GM12878 (cell line): Measurements from ENCODE around the gene HOOK1. TPM values are rescaled to one million over a fixed set of nuclear protein-coding genes. Genes with fewer than 3 reads are reported as not detected.

Experiments used
- CHD1 ChIP-seq: IDR thresholded peaks from 2 replicates; pipeline ENCODE4 v1.6.1; 2012; ENCODE audit warnings: low read depth, low read length, improper control_type of control experiment
- CHD4 ChIP-seq: fragments of 200-600 bp; sonication (generic); IDR thresholded peaks from 2 replicates; pipeline ENCODE4 v1.6.1; 2016; ENCODE audit warnings: mild to moderate bottlenecking
- FOXK2 ChIP-seq: fragments of 450-650 bp; IDR thresholded peaks from 2 replicates; pipeline ENCODE4 v1.6.1; 2017; ENCODE audit warnings: mild to moderate bottlenecking, moderate library complexity
- RUNX3 ChIP-seq: IDR thresholded peaks from 2 replicates; pipeline ENCODE4 v1.6.1; 2012; ENCODE audit warnings: low read length, inconsistent platforms
- SREBF1 ChIP-seq: IDR thresholded peaks from 2 replicates; pipeline ENCODE4 v1.6.1; 2012; ENCODE audit warnings: mild to moderate bottlenecking, low read length
- STAT3 ChIP-seq: IDR thresholded peaks from 2 replicates; pipeline ENCODE4 v1.6.1; 2011; ENCODE audit warnings: low read depth, low read length, improper control_type of control experiment
- TAF1 ChIP-seq: IDR thresholded peaks from 2 replicates; pipeline ENCODE4 v1.6.1; 2011; ENCODE audit warnings: mild to moderate bottlenecking, low read depth, low read length, borderline replicate concordance
- YBX1 ChIP-seq: fragments of 450-650 bp; IDR thresholded peaks from 2 replicates; pipeline ENCODE4 v1.6.1; 2016; ENCODE audit warnings: antibody characterized with exemption
- ZNF207 ChIP-seq: fragments of 450-650 bp; IDR thresholded peaks from 2 replicates; pipeline ENCODE4 v1.6.1; 2014; ENCODE audit warnings: antibody characterized with exemption, mild to moderate bottlenecking, borderline replicate concordance
- ZNF24 ChIP-seq: fragments of 450-650 bp; IDR thresholded peaks from 2 replicates; pipeline ENCODE4 v1.6.1; 2017; ENCODE audit warnings: antibody characterized with exemption, mild to moderate bottlenecking
- ZNF274 ChIP-seq: IDR thresholded peaks from one replicate; pipeline ENCODE4 v1.8.0; 2011; ENCODE audit not compliant: insufficient read length, insufficient read depth
- ZNF622 ChIP-seq: fragments of 450-650 bp; IDR thresholded peaks from 2 replicates; pipeline ENCODE4 v1.6.1; 2017; ENCODE audit warnings: mild to moderate bottlenecking, inconsistent platforms
- polyA plus RNA-seq, 11 experiments: library from polyadenylated mRNA; depleted of rRNA in 4 of 11; unstranded in 6 of 11; stranded (reverse) in 5 of 11; fragments of >200 nt; fragmentation: Nextera tagmentation in 4 of 11; fragmentation: Illumina TruSeq in 1 of 11; extraction: Ambion mirVana in 4 of 11; extraction: Trizol in 1 of 11; gene quantifications; 1 replicate in 1 of 11; 2 replicates in 10 of 11; pipeline versions ENCODE4 v1.2.1 to v1.2.3, GENCODE V29; 2011 to 2016; ENCODE audit warnings: inconsistent platforms in 2 of 11, missing spikeins in 2 of 11, low read depth in 1 of 11
- total RNA-seq, 4 experiments: library from RNA; depleted of rRNA in 3 of 4; stranded (reverse); fragments of >200 nt in 3 of 4; fragmentation: Illumina TruSeq in 1 of 4; extraction: Trizol in 1 of 4; gene quantifications; 2 replicates each; pipeline versions ENCODE4 v1.2.1 to v1.2.3, GENCODE V29; 2013 to 2021
- TF ChIP-seq, protein P1 (sequence below): IDR thresholded peaks from 2 replicates; pipeline ENCODE4 v1.6.1; 2012; ENCODE audit warnings: low read length, inconsistent platforms
- TF ChIP-seq, protein P2 (sequence below): fragments of 450-650 bp; IDR thresholded peaks from 2 replicates; pipeline ENCODE4 v1.6.1; 2017; ENCODE audit warnings: mild to moderate bottlenecking, moderate library complexity
- TF ChIP-seq, protein P3 (sequence below): fragments of 450-650 bp; IDR thresholded peaks from 2 replicates; pipeline ENCODE4 v1.6.1; 2017; ENCODE audit warnings: borderline replicate concordance
- TF ChIP-seq, protein P4 (sequence below): IDR thresholded peaks from 2 replicates; pipeline ENCODE4 v1.6.1; 2011; ENCODE audit warnings: low read depth, mild to moderate bottlenecking, low read length, moderate library complexity, borderline replicate concordance; ENCODE audit errors: extremely low read depth
- TF ChIP-seq, protein P5 (sequence below): fragments of 450-650 bp; conservative IDR thresholded peaks from 2 replicates; pipeline ENCODE4 v1.6.1; 2017; ENCODE audit warnings: mild to moderate bottlenecking, moderate library complexity
- TF ChIP-seq, protein P6 (sequence below): IDR thresholded peaks from 2 replicates; pipeline ENCODE4 v1.6.1; 2011; ENCODE audit warnings: mild to moderate bottlenecking, low read depth, low read length, moderate library complexity; ENCODE audit not compliant: insufficient replicate concordance

Gene HOOK1
- total and polyA plus RNA-seq, 10 of the 15 experiments (the other 5 are each of a cell fraction or from before 2014, with no cell fraction given) = 1.4 to 15.4 (median 3.7) TPM

DNA sequence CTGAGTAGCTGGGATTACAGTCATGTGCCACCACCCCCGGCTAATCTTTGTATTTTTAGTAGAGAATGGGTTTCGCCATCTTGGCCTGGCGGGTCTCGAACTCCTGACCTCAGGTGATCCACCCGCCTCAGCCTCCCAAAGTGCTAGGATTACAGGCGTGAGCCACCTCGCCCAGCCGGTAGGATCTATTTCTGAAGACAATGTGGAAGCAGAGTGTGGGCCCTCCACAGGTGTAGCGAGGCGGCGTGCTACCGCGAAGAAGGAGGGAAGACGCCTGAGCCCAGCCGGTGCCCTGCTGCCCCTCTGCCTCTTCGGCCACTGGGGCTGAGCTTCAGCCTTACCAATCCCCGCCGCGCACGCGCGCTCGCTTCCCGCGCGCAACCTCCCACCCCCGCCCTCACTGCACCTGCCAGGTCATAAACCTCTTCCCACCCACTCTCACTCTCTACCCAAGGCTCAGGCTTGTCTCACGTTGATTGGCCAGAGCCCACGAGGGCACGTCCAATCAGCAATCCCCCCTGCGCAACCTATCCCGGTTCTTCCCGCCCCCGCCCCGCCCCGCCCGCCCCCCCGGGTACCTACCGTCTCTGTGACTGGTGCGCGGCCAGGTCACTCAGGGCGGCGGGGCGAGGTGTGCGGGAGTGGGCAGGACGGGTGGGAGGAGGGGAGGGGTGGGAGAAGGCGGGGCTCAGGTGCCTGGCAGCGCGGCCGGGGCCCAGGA, 409 bp upstream of the HOOK1 start (continued):
- TF ChIP-seq, protein P1, sequence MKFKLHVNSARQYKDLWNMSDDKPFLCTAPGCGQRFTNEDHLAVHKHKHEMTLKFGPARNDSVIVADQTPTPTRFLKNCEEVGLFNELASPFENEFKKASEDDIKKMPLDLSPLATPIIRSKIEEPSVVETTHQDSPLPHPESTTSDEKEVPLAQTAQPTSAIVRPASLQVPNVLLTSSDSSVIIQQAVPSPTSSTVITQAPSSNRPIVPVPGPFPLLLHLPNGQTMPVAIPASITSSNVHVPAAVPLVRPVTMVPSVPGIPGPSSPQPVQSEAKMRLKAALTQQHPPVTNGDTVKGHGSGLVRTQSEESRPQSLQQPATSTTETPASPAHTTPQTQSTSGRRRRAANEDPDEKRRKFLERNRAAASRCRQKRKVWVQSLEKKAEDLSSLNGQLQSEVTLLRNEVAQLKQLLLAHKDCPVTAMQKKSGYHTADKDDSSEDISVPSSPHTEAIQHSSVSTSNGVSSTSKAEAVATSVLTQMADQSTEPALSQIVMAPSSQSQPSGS = no peak
- TF ChIP-seq RUNX3 = no peak
- TF ChIP-seq TAF1 = no peak
- TF ChIP-seq CHD1 = no peak
- TF ChIP-seq CHD4 = no peak
- no peak for TF ChIP-seq ZNF207
- TF ChIP-seq, protein P2, sequence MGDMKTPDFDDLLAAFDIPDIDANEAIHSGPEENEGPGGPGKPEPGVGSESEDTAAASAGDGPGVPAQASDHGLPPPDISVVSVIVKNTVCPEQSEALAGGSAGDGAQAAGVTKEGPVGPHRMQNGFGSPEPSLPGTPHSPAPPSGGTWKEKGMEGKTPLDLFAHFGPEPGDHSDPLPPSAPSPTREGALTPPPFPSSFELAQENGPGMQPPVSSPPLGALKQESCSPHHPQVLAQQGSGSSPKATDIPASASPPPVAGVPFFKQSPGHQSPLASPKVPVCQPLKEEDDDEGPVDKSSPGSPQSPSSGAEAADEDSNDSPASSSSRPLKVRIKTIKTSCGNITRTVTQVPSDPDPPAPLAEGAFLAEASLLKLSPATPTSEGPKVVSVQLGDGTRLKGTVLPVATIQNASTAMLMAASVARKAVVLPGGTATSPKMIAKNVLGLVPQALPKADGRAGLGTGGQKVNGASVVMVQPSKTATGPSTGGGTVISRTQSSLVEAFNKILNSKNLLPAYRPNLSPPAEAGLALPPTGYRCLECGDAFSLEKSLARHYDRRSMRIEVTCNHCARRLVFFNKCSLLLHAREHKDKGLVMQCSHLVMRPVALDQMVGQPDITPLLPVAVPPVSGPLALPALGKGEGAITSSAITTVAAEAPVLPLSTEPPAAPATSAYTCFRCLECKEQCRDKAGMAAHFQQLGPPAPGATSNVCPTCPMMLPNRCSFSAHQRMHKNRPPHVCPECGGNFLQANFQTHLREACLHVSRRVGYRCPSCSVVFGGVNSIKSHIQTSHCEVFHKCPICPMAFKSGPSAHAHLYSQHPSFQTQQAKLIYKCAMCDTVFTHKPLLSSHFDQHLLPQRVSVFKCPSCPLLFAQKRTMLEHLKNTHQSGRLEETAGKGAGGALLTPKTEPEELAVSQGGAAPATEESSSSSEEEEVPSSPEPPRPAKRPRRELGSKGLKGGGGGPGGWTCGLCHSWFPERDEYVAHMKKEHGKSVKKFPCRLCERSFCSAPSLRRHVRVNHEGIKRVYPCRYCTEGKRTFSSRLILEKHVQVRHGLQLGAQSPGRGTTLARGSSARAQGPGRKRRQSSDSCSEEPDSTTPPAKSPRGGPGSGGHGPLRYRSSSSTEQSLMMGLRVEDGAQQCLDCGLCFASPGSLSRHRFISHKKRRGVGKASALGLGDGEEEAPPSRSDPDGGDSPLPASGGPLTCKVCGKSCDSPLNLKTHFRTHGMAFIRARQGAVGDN = peak; percentile 25; the same call in 1 of the 2 replicates
- TF ChIP-seq ZNF24 = no peak
- TF ChIP-seq, protein P3, sequence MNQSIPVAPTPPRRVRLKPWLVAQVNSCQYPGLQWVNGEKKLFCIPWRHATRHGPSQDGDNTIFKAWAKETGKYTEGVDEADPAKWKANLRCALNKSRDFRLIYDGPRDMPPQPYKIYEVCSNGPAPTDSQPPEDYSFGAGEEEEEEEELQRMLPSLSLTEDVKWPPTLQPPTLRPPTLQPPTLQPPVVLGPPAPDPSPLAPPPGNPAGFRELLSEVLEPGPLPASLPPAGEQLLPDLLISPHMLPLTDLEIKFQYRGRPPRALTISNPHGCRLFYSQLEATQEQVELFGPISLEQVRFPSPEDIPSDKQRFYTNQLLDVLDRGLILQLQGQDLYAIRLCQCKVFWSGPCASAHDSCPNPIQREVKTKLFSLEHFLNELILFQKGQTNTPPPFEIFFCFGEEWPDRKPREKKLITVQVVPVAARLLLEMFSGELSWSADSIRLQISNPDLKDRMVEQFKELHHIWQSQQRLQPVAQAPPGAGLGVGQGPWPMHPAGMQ = no peak
- TF ChIP-seq YBX1 = no peak
- TF ChIP-seq, protein P4, sequence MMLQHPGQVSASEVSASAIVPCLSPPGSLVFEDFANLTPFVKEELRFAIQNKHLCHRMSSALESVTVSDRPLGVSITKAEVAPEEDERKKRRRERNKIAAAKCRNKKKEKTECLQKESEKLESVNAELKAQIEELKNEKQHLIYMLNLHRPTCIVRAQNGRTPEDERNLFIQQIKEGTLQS = no peak
- no peak for TF ChIP-seq SREBF1
- TF ChIP-seq, protein P5, sequence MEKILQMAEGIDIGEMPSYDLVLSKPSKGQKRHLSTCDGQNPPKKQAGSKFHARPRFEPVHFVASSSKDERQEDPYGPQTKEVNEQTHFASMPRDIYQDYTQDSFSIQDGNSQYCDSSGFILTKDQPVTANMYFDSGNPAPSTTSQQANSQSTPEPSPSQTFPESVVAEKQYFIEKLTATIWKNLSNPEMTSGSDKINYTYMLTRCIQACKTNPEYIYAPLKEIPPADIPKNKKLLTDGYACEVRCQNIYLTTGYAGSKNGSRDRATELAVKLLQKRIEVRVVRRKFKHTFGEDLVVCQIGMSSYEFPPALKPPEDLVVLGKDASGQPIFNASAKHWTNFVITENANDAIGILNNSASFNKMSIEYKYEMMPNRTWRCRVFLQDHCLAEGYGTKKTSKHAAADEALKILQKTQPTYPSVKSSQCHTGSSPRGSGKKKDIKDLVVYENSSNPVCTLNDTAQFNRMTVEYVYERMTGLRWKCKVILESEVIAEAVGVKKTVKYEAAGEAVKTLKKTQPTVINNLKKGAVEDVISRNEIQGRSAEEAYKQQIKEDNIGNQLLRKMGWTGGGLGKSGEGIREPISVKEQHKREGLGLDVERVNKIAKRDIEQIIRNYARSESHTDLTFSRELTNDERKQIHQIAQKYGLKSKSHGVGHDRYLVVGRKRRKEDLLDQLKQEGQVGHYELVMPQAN = peak; percentile 57; the same call in 1 of the 2 replicates
- no peak for TF ChIP-seq STAT3
- TF ChIP-seq ZNF622 = no peak
- TF ChIP-seq ZNF274 = no peak
- no peak for TF ChIP-seq FOXK2
- TF ChIP-seq, protein P6, sequence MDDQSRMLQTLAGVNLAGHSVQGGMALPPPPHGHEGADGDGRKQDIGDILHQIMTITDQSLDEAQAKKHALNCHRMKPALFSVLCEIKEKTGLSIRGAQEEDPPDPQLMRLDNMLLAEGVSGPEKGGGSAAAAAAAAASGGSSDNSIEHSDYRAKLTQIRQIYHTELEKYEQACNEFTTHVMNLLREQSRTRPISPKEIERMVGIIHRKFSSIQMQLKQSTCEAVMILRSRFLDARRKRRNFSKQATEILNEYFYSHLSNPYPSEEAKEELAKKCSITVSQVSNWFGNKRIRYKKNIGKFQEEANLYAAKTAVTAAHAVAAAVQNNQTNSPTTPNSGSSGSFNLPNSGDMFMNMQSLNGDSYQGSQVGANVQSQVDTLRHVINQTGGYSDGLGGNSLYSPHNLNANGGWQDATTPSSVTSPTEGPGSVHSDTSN = peak; percentile 92
